GM12801 (cell line): ENCODE results near the gene EFCC1.

ENCODE experiments used
- CTCF ChIP-seq: IDR thresholded peaks from one replicate; pipeline ENCODE4 v1.5.1; 2011; ENCODE audit warnings: control low read depth; ENCODE audit not compliant: insufficient read length; ENCODE audit errors: extremely low read depth

Gene EFCC1, protein sequence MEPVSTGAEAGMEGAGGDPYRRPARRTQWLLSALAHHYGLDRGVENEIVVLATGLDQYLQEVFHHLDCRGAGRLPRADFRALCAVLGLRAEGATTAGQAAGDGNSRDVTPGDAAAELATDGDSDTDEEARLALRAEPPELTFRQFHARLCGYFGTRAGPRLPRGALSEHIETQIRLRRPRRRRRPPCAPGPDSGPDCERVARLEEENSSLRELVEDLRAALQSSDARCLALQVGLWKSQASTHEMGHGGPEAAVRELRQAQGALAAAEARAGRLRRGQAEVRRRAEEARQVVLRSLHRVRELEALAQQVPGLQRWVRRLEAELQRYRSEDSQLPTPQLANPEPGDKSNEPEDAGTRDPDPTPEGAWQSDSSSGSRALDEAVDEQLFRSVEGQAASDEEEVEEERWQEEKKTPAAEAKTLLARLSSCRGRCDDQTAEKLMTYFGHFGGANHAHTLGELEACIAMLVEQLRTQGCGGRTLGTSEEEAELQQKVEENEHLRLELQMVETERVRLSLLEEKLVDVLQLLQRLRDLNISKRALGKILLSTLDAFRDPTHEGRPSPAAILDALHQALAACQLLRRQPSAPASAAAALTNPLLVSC

GRCh38 chr3:129001101-129001805 lies at the start of gene EFCC1:
Gene EFCC1, plus strand, starts transcription at chr3:129001304. Its CDS starts 325 bp downstream, at chr3:129001629.
- TF ChIP-seq CTCF, result no peak

- no peak for TF ChIP-seq CTCF
Observed at GRCh38 chr3:128956440-128956839, 44.7 kb upstream of the EFCC1 start.

DNA sequence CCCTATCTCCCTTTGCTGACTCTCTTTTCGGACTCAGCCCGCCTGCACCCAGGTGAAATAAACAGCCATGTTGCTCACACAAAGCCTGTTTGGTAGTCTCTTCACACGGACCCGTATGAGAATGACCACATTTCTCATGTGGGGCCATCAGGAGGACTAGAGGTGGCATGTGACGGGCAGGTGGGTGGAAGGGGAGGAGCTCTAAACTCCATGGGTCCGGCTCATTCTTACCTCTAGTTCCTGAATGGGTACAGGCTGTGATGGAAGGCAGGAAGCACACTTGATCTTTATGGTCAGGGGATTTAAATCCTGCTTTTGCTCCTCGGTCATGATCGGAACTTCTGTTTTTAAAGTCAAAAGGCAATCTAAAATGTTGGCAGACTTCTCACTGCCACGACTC lies 35.8 kb upstream of the EFCC1 start:
- TF ChIP-seq CTCF, result no peak

GRCh38 chr3:128965818-128966217 lies 35.3 kb upstream of the EFCC1 start:
- no peak for TF ChIP-seq CTCF

DNA sequence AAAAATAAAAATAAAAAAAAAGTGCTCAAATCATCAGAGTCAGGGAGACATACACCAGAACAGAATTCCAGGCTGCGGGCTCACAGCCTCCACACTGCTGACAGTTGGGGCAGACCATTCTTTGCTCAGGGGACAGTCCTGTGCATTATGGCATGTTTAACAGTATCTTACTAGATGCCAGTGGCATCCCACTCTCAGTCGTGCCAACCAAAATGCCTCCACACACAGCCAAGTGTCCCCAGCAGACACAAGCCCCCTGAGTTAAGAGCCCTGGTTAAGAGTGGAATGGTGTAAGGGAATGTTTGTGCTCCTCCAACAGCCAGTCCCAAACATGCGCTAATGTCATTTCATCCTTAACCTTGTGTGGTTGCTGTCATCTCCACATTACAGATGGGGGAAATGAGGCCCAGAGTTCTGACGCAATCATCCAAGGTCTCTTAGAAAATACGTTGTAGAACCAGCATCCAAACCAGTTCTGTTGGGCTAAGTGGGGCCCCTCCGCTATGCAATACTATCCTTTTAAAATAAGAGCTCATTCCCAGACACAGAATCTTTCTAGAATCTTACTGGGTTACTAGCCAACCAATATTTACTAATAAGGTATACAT lies 33.3 kb upstream of the EFCC1 start:
- no peak for TF ChIP-seq CTCF

- no peak for TF ChIP-seq CTCF
Observed at GRCh38 chr3:128969993-128970739, 30.9 kb upstream of the EFCC1 start.
